ENCODE data around the gene EYA4. TPM values are rescaled to one million over a fixed set of nuclear protein-coding genes. Genes with fewer than 3 reads are reported as not detected.
"Not testable (repeated sequence)": the region's sequence is repeated elsewhere in the genome, so short reads cannot be mapped to it uniquely, and the experiment has no call there.

Gene EYA4
- total RNA-seq, 2 experiments from 2014 or later = not detected

GRCh38 chr6:133551847-133552341, 310.7 kb downstream of the EYA4 start:
- Histone ChIP-seq H3K9me2 (ENCODE audit: insufficient read depth, low read length) (no peaks in the 10 kb centered on the region), H3K4me1 (ENCODE audit: insufficient read depth, low read length, poor library complexity, severe bottlenecking) (no peaks in the 10 kb centered on the region), H3K79me2 (ENCODE audit: insufficient read depth, low read depth, low read length) (no peaks in the 10 kb centered on the region), H4K20me1 (ENCODE audit: insufficient read depth, low read length) (no peaks in the 10 kb centered on the region), H2AFZ (ENCODE audit: low read length) (no peak overlapping the region), H3K4me3 (ENCODE audit: low read depth, low read length, poor library complexity, severe bottlenecking) (no peak overlapping the region), H3K9me3 (ENCODE audit: low read length) (no peaks in the 10 kb centered on the region), H3K27ac (ENCODE audit: low read depth, low read length, poor library complexity, severe bottlenecking) (no peak overlapping the region), H3K36me3 (ENCODE audit: insufficient read depth, low read length) (no peaks in the 10 kb centered on the region), H3K4me2 (ENCODE audit: low read length) (no peak overlapping the region)
- intact Hi-C loops (cut with micrococcal nuclease; ENCODE audit: unreplicated experiment) = loop anchor here (5.0 kb wide), 1 partner anchor 1020 kb away; no protein-coding TSS in a partner anchor
- ChIA-PET CTCF (ENCODE audit: unreplicated experiment) (no interaction called here), POLR2A (interaction anchor here (0.5 kb wide), 1 partner anchor 360 kb away, joined by 4 read pairs; no protein-coding TSS in a partner anchor)
- no peak for DNase-seq (ENCODE audit: low spot score)
- TF ChIP-seq EZH2phosphoT487 (IDR thresholded peaks at IDR 0.05; ENCODE audit: borderline replicate concordance, low read depth, low read length) = no peak
- TF ChIP-seq CTCF (conservative IDR thresholded peaks at IDR 0.05; ENCODE audit: low read length) = no peak
- BruUV-seq (replicated peaks) = no TSS peak

- no peaks in the 10 kb centered on the region for H3K9me3 ChIP-seq (ENCODE audit: low read length)
- H3K4me2 ChIP-seq (ENCODE audit: low read length) = no peak overlapping the region
- H2AFZ ChIP-seq (ENCODE audit: low read length) = no peak overlapping the region
- TF ChIP-seq EZH2phosphoT487 (IDR thresholded peaks at IDR 0.05; ENCODE audit: borderline replicate concordance, low read depth, low read length) (no peak), CTCF (conservative IDR thresholded peaks at IDR 0.05; ENCODE audit: low read length) (peak; percentile 74)
- intact Hi-C loops (cut with micrococcal nuclease; ENCODE audit: unreplicated experiment) = loop anchor here (5.0 kb wide), 1 partner anchor 1021 kb away; no protein-coding TSS in a partner anchor
- POLR2A ChIA-PET = no interaction called here
- H3K4me1 ChIP-seq (ENCODE audit: insufficient read depth, low read length, poor library complexity, severe bottlenecking) = no peaks in the 10 kb centered on the region
- H4K20me1 ChIP-seq (ENCODE audit: insufficient read depth, low read length) = no peaks in the 10 kb centered on the region
- CTCF ChIA-PET (ENCODE audit: unreplicated experiment) = no interaction called here
- no TSS peak for BruUV-seq (replicated peaks)
- no peak overlapping the region for H3K27ac ChIP-seq (ENCODE audit: low read depth, low read length, poor library complexity, severe bottlenecking)
- no peaks in the 10 kb centered on the region for H3K79me2 ChIP-seq (ENCODE audit: insufficient read depth, low read depth, low read length)
- H3K9me2 ChIP-seq (ENCODE audit: insufficient read depth, low read length) = no peaks in the 10 kb centered on the region
- H3K4me3 ChIP-seq (ENCODE audit: low read depth, low read length, poor library complexity, severe bottlenecking) = no peak overlapping the region
- peak; percentile 37 for DNase-seq (ENCODE audit: low spot score)
- no peaks in the 10 kb centered on the region for H3K36me3 ChIP-seq (ENCODE audit: insufficient read depth, low read length)
Measured at GRCh38 chr6:133553652-133554051, 312.5 kb downstream of the EYA4 start.

- CTCF ChIA-PET (ENCODE audit: unreplicated experiment) = not testable (repeated sequence)
Measured at GRCh38 chr6:133554121-133554520, 313.0 kb downstream of the EYA4 start.

More at GRCh38 chr6:133554121-133554520, 313.0 kb downstream of the EYA4 start:
- H3K27ac ChIP-seq (ENCODE audit: low read depth, low read length, poor library complexity, severe bottlenecking); H3K4me2 ChIP-seq (ENCODE audit: low read length); H3K79me2 ChIP-seq (ENCODE audit: insufficient read depth, low read depth, low read length); H3K4me3 ChIP-seq (ENCODE audit: low read depth, low read length, poor library complexity, severe bottlenecking); H2AFZ ChIP-seq (ENCODE audit: low read length); DNase-seq (ENCODE audit: low spot score); H3K36me3 ChIP-seq (ENCODE audit: insufficient read depth, low read length); POLR2A ChIA-PET; H4K20me1 ChIP-seq (ENCODE audit: insufficient read depth, low read length); H3K9me3 ChIP-seq (ENCODE audit: low read length); H3K9me2 ChIP-seq (ENCODE audit: insufficient read depth, low read length); H3K4me1 ChIP-seq (ENCODE audit: insufficient read depth, low read length, poor library complexity, severe bottlenecking); BruUV-seq (replicated peaks): not testable (repeated sequence)
- intact Hi-C loops (cut with micrococcal nuclease; ENCODE audit: unreplicated experiment) = loop anchor here (5.0 kb wide), 1 partner anchor 1022 kb away; no protein-coding TSS in a partner anchor

Data from OCI-LY7 (cell line).